SU-DHL-6 (cell line): ENCODE results near the gene MACROH2A2.

Experiments
- H2AFZ ChIP-seq: fragments of 200-600 bp; sonication (generic); 2 replicates; pipeline ENCODE4 v1.6.1; 2014; ENCODE audit warnings: low read depth, mild to moderate bottlenecking, moderate library complexity, mixed read lengths, antibody characterized with exemption, low read length; ENCODE audit not compliant: severe bottlenecking
- H3F3A ChIP-seq: fragments of 200-600 bp; shearing (Covaris generic); 2 replicates; pipeline ENCODE4 v1.6.0; 2016; ENCODE audit warnings: antibody characterized with exemption, mild to moderate bottlenecking; ENCODE audit not compliant: insufficient read depth
- H3K27ac ChIP-seq: fragments of 200-600 bp; sonication (generic); 2 replicates; pipeline ENCODE4 v1.5.1; 2016; ENCODE audit warnings: low read depth, mild to moderate bottlenecking, low read length, moderate library complexity, mixed read lengths
- H3K27me3 ChIP-seq: fragments of 200-600 bp; sonication (generic), shearing (Covaris generic); 2 replicates; pipeline ENCODE4 v1.6.0; 2014; ENCODE audit warnings: mild to moderate bottlenecking, low read length
- H3K36me3 ChIP-seq: fragments of 200-600 bp; sonication (generic); 2 replicates; pipeline ENCODE4 v1.6.1; 2014; ENCODE audit warnings: mild to moderate bottlenecking, low read length, mixed read lengths
- H3K4me2 ChIP-seq: fragments of 300-600, 200-600 bp; shearing (Covaris generic), sonication (generic); 2 replicates; pipeline ENCODE4 v1.6.0; 2014; ENCODE audit warnings: low read length, low read depth, mild to moderate bottlenecking; ENCODE audit not compliant: poor library complexity, severe bottlenecking
- H3K4me3 ChIP-seq: fragments of 200-600 bp; sonication (generic); 2 replicates; pipeline ENCODE4 v1.5.1; 2014; ENCODE audit warnings: antibody characterized with exemption, low read length, mild to moderate bottlenecking, mixed read lengths; ENCODE audit not compliant: insufficient read depth, poor library complexity, severe bottlenecking
- H3K79me2 ChIP-seq: fragments of 200-600 bp; sonication (generic); 2 replicates; pipeline ENCODE4 v1.6.1; 2014; ENCODE audit warnings: mild to moderate bottlenecking, low read length, moderate library complexity; ENCODE audit not compliant: insufficient read depth
- H3K9ac ChIP-seq: fragments of 200-600 bp; sonication (generic); 2 replicates; pipeline ENCODE4 v1.7.0; 2014; ENCODE audit warnings: mild to moderate bottlenecking, low read length
- H3K9me2 ChIP-seq: fragments of 200-600 bp; sonication (generic); replicated peaks from 2 replicates; pipeline ENCODE4 v1.6.1; 2014; ENCODE audit warnings: low read length; ENCODE audit not compliant: insufficient read depth
- H3K9me3 ChIP-seq: fragments of 200-600 bp; sonication (generic); 2 replicates; pipeline ENCODE4 v1.6.1; 2014; ENCODE audit warnings: low read length, mixed read lengths; ENCODE audit not compliant: insufficient read depth
- H4K20me1 ChIP-seq: fragments of 200-600 bp; sonication (generic); 2 replicates; pipeline ENCODE4 v1.6.1; 2014; ENCODE audit warnings: low read depth, mild to moderate bottlenecking, antibody characterized with exemption, low read length, moderate library complexity, mixed read lengths
- CTCF ChIP-seq: fragments of 200-600 bp; sonication (generic); IDR thresholded peaks from one replicate; pipeline ENCODE4 v1.5.1; 2017; ENCODE audit warnings: antibody characterized with exemption, mild to moderate bottlenecking, low read length, moderate library complexity; ENCODE audit not compliant: insufficient read depth, poor library complexity, severe bottlenecking
- EZH2phosphoT487 ChIP-seq: fragments of 200-600 bp; sonication (generic), shearing (Covaris generic); conservative IDR thresholded peaks from 2 replicates; pipeline ENCODE4 v1.6.1; 2018; ENCODE audit warnings: mild to moderate bottlenecking, antibody characterized with exemption, low read length, moderate library complexity, mixed read lengths

MACROH2A2 gene

GRCh38 chr10:70101668-70102067 lies 49.0 kb downstream of the MACROH2A2 start:
- Histone ChIP-seq H3K36me3 (no peaks in the 10 kb centered on the region), H3K9ac (no peak overlapping the region), H2AFZ (no peak overlapping the region), H3K27me3 (no peaks in the 10 kb centered on the region), H3K4me2 (no peak overlapping the region), H4K20me1 (no peaks in the 10 kb centered on the region), H3K27ac (no peak overlapping the region), H3K79me2 (no peaks in the 10 kb centered on the region), H3K9me2 (no peaks in the 10 kb centered on the region), H3K9me3 (no peaks in the 10 kb centered on the region), H3K4me3 (no peak overlapping the region), H3F3A (no peaks in the 10 kb centered on the region)
- TF ChIP-seq CTCF (no peak), EZH2phosphoT487 (no peak)

GRCh38 chr10:70106958-70107791 lies 54.5 kb downstream of the MACROH2A2 start:
- Histone ChIP-seq H3K36me3 (no peaks in the 10 kb centered on the region), H2AFZ (no peak overlapping the region), H3K4me3 (no peak overlapping the region), H3K27me3 (no peaks in the 10 kb centered on the region), H4K20me1 (no peaks in the 10 kb centered on the region), H3K79me2 (no peaks in the 10 kb centered on the region), H3K27ac (no peak overlapping the region), H3K4me2 (no peak overlapping the region), H3K9ac (no peak overlapping the region), H3K9me3 (no peaks in the 10 kb centered on the region), H3K9me2 (no peaks in the 10 kb centered on the region), H3F3A (no peaks in the 10 kb centered on the region)
- TF ChIP-seq EZH2phosphoT487 = no peak
- TF ChIP-seq CTCF = peak; percentile 84

- Histone ChIP-seq H3K27ac (no peak overlapping the region), H4K20me1 (no peaks in the 10 kb centered on the region), H3K36me3 (no peaks in the 10 kb centered on the region), H3K9ac (no peak overlapping the region), H3K4me2 (no peak overlapping the region), H2AFZ (no peak overlapping the region), H3K79me2 (no peaks in the 10 kb centered on the region), H3F3A (no peaks in the 10 kb centered on the region), H3K9me2 (no peaks in the 10 kb centered on the region), H3K4me3 (no peak overlapping the region), H3K9me3 (no peaks in the 10 kb centered on the region), H3K27me3 (no peaks in the 10 kb centered on the region)
- TF ChIP-seq EZH2phosphoT487 (no peak), CTCF (no peak)
Observed at GRCh38 chr10:70109064-70109729, 56.6 kb downstream of the MACROH2A2 start.
